NCI-H2029 treated with DMSO at 0.1 percent for 48 hours (cell line): ENCODE measurements around the gene MAPK8IP1.

ENCODE experiments used
- DNase-seq: peaks from one replicate; lab custom pipeline; 2025; lab: John Stamatoyannopoulos, UW

Gene MAPK8IP1

DNA sequence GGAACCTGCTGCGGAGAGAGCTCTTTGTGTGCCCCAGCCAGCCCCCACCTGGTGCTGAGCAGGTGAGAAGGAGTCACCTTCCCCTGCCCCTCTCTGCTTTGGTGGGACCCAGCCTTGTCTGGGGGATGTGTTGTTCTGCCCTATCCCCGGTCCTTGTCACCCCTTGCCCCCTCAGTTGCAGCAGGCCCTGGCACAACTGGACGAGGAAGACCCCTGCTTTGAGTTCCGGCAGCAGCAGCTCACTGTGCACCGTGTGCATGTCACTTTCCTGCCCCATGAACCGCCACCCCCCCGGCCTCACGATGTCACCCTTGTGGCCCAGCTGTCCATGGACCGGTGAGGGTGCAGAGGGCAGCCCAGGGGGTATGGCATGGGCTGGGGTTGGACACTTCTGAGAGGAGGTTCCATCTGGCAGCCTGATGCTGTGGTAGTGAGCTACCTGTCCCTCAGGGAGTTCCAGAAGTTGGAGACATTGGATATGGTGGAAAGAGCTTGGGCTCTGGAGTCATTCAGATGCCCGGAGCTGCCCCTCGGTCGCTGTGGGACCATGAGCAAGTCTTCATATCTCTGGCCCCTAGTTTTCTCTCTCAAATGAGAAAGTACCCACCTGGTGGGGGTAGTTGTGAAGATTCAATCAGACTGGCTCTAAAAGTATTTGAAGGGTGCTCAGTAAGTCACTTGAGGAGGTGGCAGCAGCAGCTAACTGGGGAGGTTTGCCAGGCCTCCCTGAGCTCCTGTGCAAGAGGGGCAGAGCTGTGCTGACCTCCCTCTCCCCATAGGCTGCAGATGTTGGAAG, 41.3 kb downstream of the MAPK8IP1 start:
- DNase-seq: no peak

DNA sequence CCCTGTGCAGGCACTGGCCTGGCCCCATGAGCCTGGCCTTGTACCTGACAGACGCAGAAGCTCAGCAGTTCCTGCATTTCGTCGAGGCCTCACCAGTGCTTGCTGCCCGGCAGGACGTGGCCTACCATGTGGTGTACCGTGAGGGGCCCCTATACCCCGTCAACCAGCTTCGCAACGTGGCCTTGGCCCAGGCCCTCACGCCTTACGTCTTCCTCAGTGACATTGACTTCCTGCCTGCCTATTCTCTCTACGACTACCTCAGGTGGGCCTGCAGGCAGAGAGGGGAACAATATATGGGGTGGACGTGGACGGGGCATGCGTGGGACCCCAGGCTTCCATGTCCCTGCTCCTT, 41.9 kb downstream of the MAPK8IP1 start:
- no peak for DNase-seq

DNA sequence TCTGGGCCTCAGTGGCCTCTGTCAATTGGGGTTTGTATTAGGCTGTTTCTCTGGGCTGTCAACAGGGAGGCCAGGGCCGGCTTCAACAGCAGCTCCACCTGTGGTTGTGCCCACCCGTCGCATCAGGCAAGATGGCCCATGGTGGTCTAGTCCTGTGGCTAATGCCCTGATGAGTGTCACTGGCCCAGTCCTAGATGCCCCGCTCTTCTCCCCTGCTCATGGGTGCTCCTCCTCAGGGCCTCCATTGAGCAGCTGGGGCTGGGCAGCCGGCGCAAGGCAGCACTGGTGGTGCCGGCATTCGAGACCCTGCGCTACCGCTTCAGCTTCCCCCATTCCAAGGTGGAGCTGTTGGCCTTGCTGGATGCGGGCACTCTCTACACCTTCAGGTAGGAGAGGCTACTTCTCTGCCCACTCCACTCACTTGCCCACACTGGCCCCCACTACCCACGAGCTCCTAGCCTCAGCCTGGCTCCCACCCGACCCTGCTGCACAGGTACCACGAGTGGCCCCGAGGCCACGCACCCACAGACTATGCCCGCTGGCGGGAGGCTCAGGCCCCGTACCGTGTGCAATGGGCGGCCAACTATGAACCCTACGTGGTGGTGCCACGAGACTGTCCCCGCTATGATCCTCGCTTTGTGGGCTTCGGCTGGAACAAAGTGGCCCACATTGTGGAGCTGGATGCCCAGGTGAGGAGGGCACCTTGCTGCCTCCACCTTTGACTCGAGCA, 42.4 kb downstream of the MAPK8IP1 start:
- DNase-seq: no peak

DNA sequence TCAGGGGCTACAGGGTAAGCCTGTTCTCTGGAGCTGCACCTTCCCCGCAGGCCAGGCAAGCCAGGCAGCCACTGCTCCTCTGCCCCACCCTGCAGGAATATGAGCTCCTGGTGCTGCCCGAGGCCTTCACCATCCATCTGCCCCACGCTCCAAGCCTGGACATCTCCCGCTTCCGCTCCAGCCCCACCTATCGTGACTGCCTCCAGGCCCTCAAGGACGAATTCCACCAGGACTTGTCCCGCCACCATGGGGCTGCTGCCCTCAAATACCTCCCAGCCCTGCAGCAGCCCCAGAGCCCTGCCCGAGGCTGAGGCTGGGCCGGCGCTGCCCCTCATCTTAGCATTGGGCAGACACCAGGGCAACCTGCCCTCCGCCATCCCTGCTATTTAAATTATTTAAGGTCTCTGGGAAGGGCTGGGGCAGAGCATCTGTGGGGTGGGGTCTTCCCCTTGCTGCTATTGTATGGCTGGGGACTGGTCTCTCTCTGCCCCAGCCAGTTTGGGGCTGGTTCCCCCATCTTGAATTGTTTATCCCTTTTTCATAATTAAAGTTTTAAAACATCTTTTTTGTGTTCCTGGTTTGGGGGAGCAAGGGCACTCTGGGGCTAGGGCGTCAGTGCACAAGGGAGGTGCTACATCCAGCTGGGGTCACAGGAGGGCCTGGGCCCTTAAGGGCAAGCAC, 43.2 kb downstream of the MAPK8IP1 start:
- no peak for DNase-seq

DNA sequence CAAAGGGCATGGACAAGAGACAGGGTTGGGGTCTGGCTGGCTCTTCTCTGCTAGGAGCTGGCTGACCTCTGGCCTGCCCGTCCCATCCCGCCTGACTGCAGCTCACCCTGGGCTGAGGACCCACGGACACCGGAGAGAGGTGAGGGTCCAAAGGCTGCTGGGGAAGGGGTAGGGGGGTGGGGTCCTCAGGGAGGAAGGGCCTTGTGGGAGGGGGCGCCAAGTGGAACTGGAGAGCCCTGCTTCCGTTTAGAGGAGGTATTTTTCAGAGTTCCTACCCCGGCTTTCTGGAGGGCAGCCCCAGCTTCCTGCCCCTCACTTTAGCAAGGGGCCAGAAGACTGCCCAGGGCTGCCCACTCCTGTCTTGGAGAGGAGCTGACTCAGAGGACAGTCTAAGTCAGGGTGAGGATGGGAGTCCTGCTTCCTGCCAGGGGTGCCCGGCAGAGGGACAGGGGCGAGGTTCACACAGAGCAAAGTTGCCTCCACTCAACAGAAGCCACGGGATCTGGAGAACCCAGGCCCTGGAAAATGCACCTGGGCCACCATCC, 44.1 kb downstream of the MAPK8IP1 start:
- DNase-seq: no peak

DNA sequence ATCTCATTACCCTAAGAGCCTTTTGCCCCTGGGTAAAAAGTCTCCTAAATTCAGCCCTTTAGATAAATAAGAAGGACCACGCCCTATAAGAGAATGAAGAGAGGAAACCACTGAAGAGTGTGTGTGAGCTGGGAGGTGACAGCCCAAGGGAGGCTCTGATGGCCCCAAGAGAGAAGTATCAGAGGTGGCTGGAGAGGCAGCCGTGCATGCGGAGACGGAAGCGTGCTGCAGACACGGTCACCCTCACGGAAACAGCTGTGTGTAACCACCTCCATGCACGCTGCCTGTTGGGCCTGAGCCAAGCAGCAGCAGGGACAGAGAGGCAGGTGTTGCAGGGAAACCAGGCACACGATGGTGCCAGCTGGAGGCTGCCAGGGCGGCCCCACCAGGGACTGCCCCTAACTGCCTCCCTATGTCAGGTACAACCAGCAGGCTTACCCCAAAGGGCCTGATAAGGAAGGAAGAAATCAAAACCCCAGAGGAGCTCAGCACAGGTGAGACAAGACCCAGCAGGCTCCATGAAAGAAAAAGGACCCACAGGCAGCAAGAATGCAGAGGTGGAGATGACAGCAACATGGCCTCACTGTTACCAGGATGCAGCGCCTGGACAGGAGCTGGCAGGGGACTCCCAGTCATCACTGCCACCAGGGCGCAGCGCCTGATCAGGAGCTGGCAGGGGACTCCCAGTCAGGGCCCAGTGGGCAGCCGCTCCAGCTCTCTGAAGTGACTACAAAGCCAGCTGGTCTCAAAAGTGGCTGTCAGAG, 44.8 kb downstream of the MAPK8IP1 start:
- DNase-seq: peak; percentile 68

DNA sequence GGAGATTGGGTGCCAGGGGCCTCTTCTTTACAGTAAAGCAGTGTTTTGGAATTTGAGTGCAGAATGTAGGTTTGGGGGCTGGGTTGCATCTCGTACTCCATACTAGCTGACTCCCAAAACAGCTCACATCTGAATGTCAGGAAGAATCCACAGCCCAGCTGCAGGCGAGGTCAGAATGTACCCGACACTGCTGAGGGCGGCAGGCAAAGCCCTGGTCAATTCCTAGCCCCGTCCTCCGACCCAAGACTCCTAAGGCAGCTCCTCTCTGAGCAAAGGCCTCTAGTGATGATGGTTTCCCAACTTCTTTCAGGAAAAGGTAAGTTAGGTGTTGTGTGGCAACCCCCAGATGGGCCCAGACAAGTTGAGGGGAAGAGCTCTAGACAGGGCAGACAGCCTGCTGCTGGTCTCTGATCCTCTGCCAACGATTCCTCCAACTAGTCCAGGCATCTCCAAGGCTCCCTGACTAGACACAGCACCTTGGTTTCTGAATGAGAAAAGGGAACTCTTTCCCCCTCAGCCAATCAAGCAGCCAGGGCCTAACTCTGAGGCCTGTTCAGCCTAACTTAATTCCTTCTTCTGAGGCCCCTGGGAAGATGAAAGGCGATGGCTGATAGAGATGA, 45.6 kb downstream of the MAPK8IP1 start:
- DNase-seq: no peak

DNA sequence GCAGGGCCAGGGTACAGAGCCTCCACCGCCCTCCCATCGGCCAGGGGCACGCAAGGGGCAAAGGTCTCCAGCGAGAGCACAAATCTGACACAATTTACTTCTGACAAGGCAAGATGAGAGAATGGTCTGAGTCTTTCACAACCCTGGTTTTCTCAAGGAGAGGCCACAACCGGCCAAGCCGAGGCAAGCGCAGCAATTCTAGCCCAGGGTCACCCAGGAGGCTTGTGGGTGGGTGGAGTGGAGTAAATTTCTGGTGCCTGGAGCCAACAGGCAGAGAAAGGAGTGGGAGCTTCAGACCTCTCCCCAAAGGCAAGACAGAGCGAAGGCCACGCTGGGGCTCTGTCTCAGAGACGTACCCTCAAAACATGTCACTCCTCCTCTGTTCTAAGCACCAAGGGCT, 46.3 kb downstream of the MAPK8IP1 start:
- no peak for DNase-seq

DNA sequence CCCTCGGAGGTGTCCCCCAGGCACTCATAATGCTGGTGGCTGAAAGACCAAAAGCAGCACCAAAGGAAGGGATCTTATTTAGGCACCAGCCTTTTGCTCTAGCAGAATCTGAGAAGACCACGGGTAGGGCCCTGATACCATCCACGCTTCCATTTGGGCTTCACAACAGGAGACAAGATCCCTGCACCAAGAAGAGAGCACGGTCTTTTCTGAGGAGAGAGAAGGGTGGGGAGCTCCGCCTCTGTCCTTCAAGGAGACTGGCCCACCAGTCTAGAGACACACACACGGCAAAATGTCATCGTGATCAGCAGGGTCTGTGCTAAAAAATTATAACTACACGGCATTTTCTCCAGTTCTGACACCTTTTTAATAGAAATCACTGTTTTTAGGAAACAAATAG, 46.8 kb downstream of the MAPK8IP1 start:
- no peak for DNase-seq

DNA sequence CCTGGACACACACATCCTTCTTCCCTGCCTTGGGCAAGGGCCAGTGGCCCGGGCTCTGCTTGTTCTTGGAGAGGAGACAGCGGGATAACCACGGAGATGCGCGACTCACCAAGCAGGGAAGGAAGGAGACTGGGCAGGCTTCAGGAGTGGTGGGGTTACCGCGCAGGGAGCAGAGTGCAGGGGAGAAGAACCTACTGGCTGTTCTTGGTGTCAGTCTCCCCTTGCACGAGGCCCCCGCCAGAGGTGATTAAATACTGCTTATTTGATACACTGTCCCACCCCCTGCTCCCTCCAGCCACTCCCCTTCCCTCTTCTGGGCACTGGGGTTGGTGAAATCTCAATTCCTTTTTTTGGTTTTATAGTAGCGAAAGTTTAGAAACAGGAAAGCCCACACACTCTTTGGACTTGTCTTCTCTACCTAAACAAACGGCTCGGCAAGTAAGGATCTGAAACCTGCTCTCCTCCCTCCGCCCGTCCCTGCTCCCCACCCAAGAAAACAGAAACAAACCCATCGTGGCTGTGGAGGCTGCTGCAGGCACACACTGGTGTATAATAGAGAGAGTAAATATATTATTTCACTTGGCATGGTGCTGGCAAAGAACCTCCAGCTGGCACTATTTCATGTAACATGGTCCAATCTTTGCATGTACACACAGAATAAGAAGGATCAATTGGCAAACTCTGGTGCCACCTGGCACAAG, 47.8 kb downstream of the MAPK8IP1 start:
- peak; percentile 7 for DNase-seq

DNA sequence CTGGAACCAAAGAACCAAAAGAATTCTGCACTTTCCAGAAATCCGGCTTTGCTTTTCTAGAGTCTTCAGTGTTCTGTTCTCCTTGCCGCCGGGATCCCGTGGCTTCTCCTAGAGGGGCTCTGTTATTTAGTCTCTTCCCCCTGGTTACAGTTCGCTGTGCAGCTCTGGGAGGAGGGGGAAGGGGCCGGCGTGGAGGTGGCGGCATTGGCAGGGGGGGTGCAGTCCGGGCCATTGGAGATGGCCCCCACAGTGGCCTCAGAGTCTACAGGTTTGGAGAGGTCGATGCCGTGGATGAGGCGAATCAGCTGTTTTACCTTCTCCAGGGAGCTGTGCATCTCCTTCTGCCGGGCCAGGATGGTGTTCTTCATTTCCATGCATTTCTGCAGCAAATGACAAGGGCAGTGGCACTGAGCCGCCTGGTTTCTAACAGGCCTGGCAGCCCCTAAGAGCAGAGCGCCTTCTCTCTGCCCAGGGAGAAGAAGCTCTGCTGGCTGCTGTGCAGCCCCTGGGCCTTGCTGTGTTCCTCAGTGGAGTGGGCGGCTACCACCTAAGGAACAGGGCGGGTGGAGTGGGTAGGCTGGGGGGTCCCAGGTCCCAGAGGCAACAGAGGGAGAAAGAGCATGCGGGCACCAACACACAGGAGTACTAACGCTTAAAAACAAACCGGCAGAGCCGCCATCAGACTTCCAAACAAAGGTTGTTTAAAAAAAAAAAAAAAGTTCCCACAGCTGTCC, 48.6 kb downstream of the MAPK8IP1 start:
- no peak for DNase-seq

DNA sequence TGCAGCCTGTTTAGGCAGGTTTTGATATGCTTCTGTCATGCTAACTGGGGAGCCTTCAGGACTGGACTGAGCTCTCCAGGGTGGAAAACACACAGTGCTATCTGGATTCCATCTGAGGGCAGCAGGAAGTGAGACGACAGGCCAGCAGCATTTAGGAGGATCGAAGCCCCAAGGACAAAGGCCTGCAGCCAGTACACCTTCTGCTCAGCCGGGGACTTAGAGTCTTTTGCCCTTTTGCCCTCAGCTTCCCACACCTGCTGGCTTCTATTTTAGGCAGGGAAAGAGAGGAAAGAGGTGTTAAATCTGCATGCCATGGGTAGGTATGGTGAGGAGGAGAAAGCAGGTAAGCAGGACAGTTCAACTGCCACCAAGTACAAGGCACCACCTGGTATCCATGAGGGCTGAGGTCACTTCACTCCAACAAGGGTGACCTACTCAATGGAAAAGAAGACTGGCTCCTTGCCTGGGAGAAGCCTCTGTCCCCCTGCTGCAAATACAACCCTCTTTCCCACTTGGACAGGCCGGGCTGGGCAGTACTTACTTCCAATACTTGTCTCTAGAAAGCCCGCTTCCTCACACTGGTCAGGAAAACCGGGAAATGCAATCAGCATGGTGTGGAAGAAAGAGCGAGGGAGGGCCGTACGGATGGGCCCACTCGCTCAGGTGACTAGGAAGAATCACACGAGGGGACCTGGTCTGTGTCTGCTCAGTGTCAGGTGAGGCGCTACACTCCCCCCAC, 49.3 kb downstream of the MAPK8IP1 start:
- DNase-seq: no peak

DNA sequence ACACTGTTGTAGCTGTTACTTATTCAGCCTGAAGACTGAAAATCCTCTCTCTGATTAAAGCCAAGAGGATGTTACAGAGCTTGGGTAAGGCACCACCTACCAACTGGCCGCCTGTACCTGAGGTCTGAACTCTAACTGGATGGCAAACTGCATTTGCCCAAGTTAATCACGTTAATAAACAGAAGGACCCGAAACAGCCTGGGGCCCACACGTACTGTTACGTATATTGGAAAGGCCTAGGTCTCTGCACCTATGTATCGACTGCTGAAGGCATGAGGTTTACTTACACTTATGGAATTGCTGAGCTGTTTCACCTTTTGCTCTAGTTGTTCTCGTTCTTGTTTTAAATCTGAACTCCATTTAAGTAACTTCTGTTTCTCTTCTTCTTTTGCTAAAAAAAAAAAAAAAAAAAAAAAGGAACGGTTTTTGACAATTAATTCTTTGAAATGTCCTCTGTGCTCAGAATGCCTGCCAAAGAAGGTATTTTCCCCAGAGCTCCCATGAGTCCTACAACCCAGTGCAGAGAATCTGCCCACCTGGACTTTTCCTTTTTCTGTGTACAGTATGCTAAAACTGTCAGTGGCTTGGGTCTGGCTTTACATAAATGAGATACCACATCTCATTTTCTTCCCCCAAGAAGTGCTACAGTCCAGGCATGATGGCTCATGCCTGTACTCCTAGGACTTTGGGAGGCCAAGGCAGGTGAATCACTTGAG, 50.1 kb downstream of the MAPK8IP1 start:
- DNase-seq: no peak

DNA sequence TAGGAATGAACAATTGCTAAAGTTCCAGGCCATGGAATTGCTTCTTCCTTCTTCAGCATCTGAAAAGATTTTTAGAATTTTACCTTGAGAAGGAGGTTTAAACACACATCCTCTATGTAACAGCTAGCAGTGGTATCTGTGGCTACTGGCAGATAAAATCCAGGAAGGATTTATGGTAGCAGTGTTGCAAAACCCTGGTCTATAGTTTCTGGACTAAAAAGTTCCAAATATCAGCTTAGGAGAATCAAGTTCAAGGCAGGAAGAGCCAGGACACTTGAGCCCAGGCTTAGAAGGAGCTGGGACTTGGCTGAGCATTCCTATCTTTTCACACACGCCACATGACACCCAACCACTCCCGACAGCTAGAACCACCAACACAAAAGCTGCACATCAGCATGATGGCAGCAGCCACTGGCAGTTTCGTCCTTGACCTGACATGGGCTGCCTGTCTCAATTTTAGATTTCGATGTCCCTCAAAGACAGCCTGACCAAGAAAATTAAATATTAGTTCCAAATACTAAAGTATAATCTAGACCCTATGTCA, 51.1 kb downstream of the MAPK8IP1 start:
- DNase-seq: no peak

DNA sequence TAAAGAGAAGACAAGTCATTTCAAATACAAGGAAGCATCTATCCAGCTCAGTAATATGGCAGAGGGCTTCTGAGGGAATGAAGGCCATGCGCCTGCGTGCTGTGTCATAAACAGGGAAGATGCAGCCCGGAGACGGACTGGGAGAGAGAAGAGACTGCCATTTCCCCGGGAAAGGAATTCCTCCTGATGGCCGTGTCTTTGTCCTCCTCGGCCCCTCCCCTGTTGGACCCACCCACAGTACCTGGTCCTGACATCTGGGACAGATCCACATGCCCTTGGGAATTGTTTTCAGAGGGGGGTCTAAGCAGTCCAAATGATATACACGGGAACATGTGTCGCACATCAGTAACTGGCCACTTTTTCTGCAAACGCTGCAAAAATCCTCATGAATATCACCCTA, 52.5 kb downstream of the MAPK8IP1 start:
- no peak for DNase-seq

DNA sequence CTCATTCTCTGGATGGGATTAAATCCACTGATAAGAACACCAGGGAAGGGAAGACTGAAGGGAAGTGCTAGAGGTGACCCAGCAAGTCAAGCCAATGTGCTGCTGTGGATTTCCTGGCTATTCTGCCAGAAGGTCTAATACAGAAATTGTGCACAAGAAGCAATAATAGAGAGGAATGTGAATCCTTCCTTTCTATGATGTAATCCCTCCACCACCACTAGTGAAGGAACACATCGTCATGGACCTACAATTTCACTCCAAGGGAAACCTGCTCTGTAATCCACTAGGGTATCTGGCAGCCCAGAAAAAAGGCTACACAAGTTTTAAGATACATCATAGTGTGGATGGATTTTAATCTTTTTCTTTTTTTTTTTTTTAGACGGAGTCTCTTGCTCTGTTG, 54.4 kb downstream of the MAPK8IP1 start:
- no peak for DNase-seq

DNA sequence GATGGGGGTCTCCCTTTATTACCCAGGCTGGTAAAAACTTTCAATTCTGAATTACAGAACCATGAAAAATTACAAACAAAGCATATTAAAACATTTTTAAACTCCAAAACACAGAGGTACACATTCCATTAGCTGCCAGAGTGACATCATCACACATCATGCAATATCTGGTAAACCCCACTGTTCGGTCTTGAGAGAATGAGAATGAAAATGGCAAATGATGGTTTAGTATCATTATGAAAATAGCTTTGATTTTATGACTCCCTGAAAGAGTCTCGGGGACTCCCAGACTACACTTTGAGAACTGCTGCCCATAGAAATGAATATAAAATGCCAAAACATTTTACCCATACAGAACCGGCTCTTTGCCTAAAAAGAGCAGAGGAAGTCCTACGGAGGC, 55.8 kb downstream of the MAPK8IP1 start:
- no peak for DNase-seq

DNA sequence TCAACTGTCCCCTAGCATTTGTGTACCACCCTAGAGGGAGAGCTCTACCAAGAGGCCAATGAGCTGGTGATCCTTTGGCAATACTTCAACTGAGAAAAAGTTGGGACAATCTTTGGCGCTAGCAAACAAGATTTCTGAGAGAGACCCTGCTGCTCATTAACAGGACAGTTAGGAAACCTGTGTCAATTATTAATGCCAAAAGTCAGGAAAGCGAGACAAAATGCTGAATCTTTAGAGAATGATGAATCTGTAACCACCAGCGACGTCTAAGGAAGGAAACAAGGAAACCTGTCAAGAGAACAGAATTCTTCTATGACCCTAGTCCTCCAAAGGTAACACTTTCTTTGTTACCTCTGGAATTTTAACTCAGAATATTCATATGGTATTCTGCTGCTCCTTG, 56.9 kb downstream of the MAPK8IP1 start:
- DNase-seq: no peak
